Measurements from ENCODE around the gene RARB. TPM values are rescaled to one million over a fixed set of nuclear protein-coding genes. Genes with fewer than 3 reads are reported as not detected.

Gene RARB
- total and polyA plus RNA-seq, 2 experiments from 2014 or later, result 0.14 to 0.42 TPM

GRCh38 chr3:25497096-25497495, 69.0 kb downstream of the RARB start (continued):
- TF ChIP-seq CREB1 (CRISPR knock-in tag; IDR thresholded peaks at IDR 0.05; ENCODE audit: low read depth) (no peak), ZNF331 (CRISPR knock-in tag; IDR thresholded peaks at IDR 0.05; ENCODE audit: low read depth) (no peak)

GRCh38 chr3:25500706-25501210, 72.7 kb downstream of the RARB start:
- ATAC-seq, result no peak
- no peaks in the 10 kb centered on the region for H3K36me3 ChIP-seq (ENCODE audit: insufficient read depth)

GRCh38 chr3:25502233-25502632, 74.2 kb downstream of the RARB start:
- Histone ChIP-seq H3K27ac (ENCODE audit: low read depth) (no peak overlapping the region), H3K9me2 (ENCODE audit: insufficient read depth) (no peaks in the 10 kb centered on the region), H3K4me3 (no peak overlapping the region), H3K27me3 (ENCODE audit: insufficient read depth) (no peaks in the 10 kb centered on the region), H3K4me2 (no peak overlapping the region), H3K36me3 (ENCODE audit: insufficient read depth) (no peaks in the 10 kb centered on the region), H3K79me2 (replicated peaks; ENCODE audit: insufficient read depth) (no peaks in the 10 kb centered on the region), H3K4me1 (ENCODE audit: insufficient read depth) (no peaks in the 10 kb centered on the region), H3F3A (replicated peaks; ENCODE audit: low read depth) (no peaks in the 10 kb centered on the region), H4K20me1 (replicated peaks; ENCODE audit: insufficient read depth) (no peaks in the 10 kb centered on the region), H2AFZ (no peak overlapping the region)
- H3K4me1 Mint-ChIP-seq, result peaks cover 2% of the 10 kb centered on the region; the same call in 1 of the 3 replicates
- H3K4me3 Mint-ChIP-seq, result no peak overlapping the region
- H3K36me3 Mint-ChIP-seq (ENCODE audit: low read depth), result no peaks in the 10 kb centered on the region
- no peak overlapping the region for H3K27ac Mint-ChIP-seq
- no peaks in the 10 kb centered on the region; the same call in 2 of the 3 replicates for H3K9me3 Mint-ChIP-seq
- peaks cover 2% of the 10 kb centered on the region for H3K27me3 Mint-ChIP-seq (ENCODE audit: insufficient read depth, low read depth, poor library complexity)
- TF ChIP-seq CREB1 (CRISPR knock-in tag; IDR thresholded peaks at IDR 0.05; ENCODE audit: low read depth) (no peak), CTCF (conservative IDR thresholded peaks at IDR 0.05; ENCODE audit: low read depth in 2 of 2) (peak; percentile 20 to 46; a peak in 2 of 4 replicates)
- no peak for ATAC-seq
- DNase-seq (ENCODE audit: low spot score), result no peak

More at GRCh38 chr3:25500706-25501210, 72.7 kb downstream of the RARB start:
- Mint-ChIP-seq H3K27me3 (ENCODE audit: insufficient read depth, low read depth, poor library complexity) (peaks cover 2% of the 10 kb centered on the region), H3K27ac (no peak overlapping the region), H3K4me1 (peaks cover 2% of the 10 kb centered on the region; the same call in 1 of the 3 replicates), H3K9me3 (no peaks in the 10 kb centered on the region; the same call in 2 of the 3 replicates), H3K4me3 (no peak overlapping the region), H3K36me3 (ENCODE audit: low read depth) (no peaks in the 10 kb centered on the region)
- DNase-seq (ENCODE audit: low spot score), result no peak
- H3F3A ChIP-seq (replicated peaks; ENCODE audit: low read depth), result no peaks in the 10 kb centered on the region
- no peak overlapping the region for H3K4me2 ChIP-seq
- TF ChIP-seq POLR2AphosphoS5 (IDR thresholded peaks at IDR 0.05; ENCODE audit: low read depth) (no peak), ZNF114 (CRISPR knock-in tag; IDR thresholded peaks at IDR 0.05) (no peak), ZNF331 (CRISPR knock-in tag; IDR thresholded peaks at IDR 0.05; ENCODE audit: low read depth) (no peak), STAT1 (IDR thresholded peaks at IDR 0.05; ENCODE audit: unreplicated experiment) (no peak)
- H3K4me1 ChIP-seq (ENCODE audit: insufficient read depth), result no peaks in the 10 kb centered on the region
- no peak overlapping the region for H3K27ac ChIP-seq (ENCODE audit: low read depth)
- no peak overlapping the region for H3K4me3 ChIP-seq
- H4K20me1 ChIP-seq (replicated peaks; ENCODE audit: insufficient read depth), result no peaks in the 10 kb centered on the region
- no peak overlapping the region for H2AFZ ChIP-seq
- H3K79me2 ChIP-seq (replicated peaks; ENCODE audit: insufficient read depth), result no peaks in the 10 kb centered on the region
- no peaks in the 10 kb centered on the region for H3K9me2 ChIP-seq (ENCODE audit: insufficient read depth)
- H3K27me3 ChIP-seq (ENCODE audit: insufficient read depth), result no peaks in the 10 kb centered on the region

GRCh38 chr3:25503898-25504301, 75.8 kb downstream of the RARB start:
- DNase-seq (ENCODE audit: low spot score) (no peak), ATAC-seq (no peak)
- Histone ChIP-seq H3K27me3 (ENCODE audit: insufficient read depth) (no peaks in the 10 kb centered on the region), H3K36me3 (ENCODE audit: insufficient read depth) (no peaks in the 10 kb centered on the region), H3K4me1 (ENCODE audit: insufficient read depth) (no peaks in the 10 kb centered on the region), H2AFZ (no peak overlapping the region), H4K20me1 (replicated peaks; ENCODE audit: insufficient read depth) (no peaks in the 10 kb centered on the region), H3K9me2 (ENCODE audit: insufficient read depth) (no peaks in the 10 kb centered on the region), H3F3A (replicated peaks; ENCODE audit: low read depth) (no peaks in the 10 kb centered on the region), H3K4me2 (no peak overlapping the region), H3K4me3 (no peak overlapping the region), H3K27ac (ENCODE audit: low read depth) (no peak overlapping the region), H3K79me2 (replicated peaks; ENCODE audit: insufficient read depth) (no peaks in the 10 kb centered on the region)
- no peak overlapping the region for H3K27ac Mint-ChIP-seq
- H3K27me3 Mint-ChIP-seq (ENCODE audit: insufficient read depth, low read depth, poor library complexity), result peaks cover 2% of the 10 kb centered on the region
- H3K4me1 Mint-ChIP-seq, result peaks cover 2% of the 10 kb centered on the region; the same call in 2 of the 3 replicates
- no peak overlapping the region for H3K4me3 Mint-ChIP-seq
- no peaks in the 10 kb centered on the region for H3K36me3 Mint-ChIP-seq (ENCODE audit: low read depth)
- no peaks in the 10 kb centered on the region; the same call in 2 of the 3 replicates for H3K9me3 Mint-ChIP-seq
- TF ChIP-seq ZNF114 (CRISPR knock-in tag; IDR thresholded peaks at IDR 0.05), result no peak
- TF ChIP-seq POLR2AphosphoS5 (IDR thresholded peaks at IDR 0.05; ENCODE audit: low read depth), result no peak
- no peak for TF ChIP-seq NANOG (IDR thresholded peaks at IDR 0.05; ENCODE audit: borderline replicate concordance)
- no peak for TF ChIP-seq STAT1 (IDR thresholded peaks at IDR 0.05; ENCODE audit: unreplicated experiment)
- no peak for TF ChIP-seq EZH2phosphoT487 (IDR thresholded peaks at IDR 0.05; ENCODE audit: unreplicated experiment)
- TF ChIP-seq, protein P1, sequence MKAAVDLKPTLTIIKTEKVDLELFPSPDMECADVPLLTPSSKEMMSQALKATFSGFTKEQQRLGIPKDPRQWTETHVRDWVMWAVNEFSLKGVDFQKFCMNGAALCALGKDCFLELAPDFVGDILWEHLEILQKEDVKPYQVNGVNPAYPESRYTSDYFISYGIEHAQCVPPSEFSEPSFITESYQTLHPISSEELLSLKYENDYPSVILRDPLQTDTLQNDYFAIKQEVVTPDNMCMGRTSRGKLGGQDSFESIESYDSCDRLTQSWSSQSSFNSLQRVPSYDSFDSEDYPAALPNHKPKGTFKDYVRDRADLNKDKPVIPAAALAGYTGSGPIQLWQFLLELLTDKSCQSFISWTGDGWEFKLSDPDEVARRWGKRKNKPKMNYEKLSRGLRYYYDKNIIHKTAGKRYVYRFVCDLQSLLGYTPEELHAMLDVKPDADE (IDR thresholded peaks at IDR 0.05), result no peak

Data from GM23338 (cell line).